OCI-LY7 (cell line): ENCODE results near the gene FCRL6. TPM values are rescaled to one million over a fixed set of nuclear protein-coding genes. Genes with fewer than 3 reads are reported as not detected.
A peak's percentile ranks its signal among the peaks of the same experiment; 100 is the strongest.

Experiments
- BruUV-seq: library from RNA; stranded (reverse); fragments of 400-500 nt; replicated peaks from 2 replicates; lab custom pipeline; 2021; lab: Mats Ljungman, UMichigan
- CTCF ChIA-PET: fragments of 300-600 bp; sonication (Branson Sonifier 250); formaldehyde crosslinking; loops from one replicate; lab custom pipeline; 2022; ENCODE audit warnings: antibody characterized with exemption; ENCODE audit not compliant: unreplicated experiment; lab: Charles Lee
- POLR2A ChIA-PET: fragments of 300-600 bp; sonication (Branson Sonifier 250); formaldehyde crosslinking; loops from one replicate; lab custom pipeline; 2022; ENCODE audit warnings: antibody characterized with exemption; lab: Charles Lee
- DNase-seq: peaks from one replicate; pipeline ENCODE4 v3.0.0-alpha.2; 2015; ENCODE audit warnings: low spot score
- H2AFZ ChIP-seq: fragments of 200-600 bp; sonication (generic), shearing (Covaris generic); 2 replicates; pipeline ENCODE4 v1.6.1; 2014; ENCODE audit warnings: mild to moderate bottlenecking, antibody characterized with exemption, low read length, moderate library complexity
- H3K27ac ChIP-seq: fragments of 200-600 bp; sonication (generic); 2 replicates; pipeline ENCODE4 v1.5.1; 2014; ENCODE audit warnings: mixed run types, low read depth, mild to moderate bottlenecking, moderate library complexity, low read length, inconsistent platforms; ENCODE audit not compliant: poor library complexity, severe bottlenecking
- H3K36me3 ChIP-seq: fragments of 200-600 bp; sonication (generic); 2 replicates; pipeline ENCODE4 v1.6.1; 2014; ENCODE audit warnings: mild to moderate bottlenecking, antibody characterized with exemption, low read length, moderate library complexity, mixed read lengths; ENCODE audit not compliant: insufficient read depth
- H3K4me1 ChIP-seq: fragments of 200-600 bp; sonication (generic); 2 replicates; pipeline ENCODE4 v1.5.1; 2014; ENCODE audit warnings: mild to moderate bottlenecking, low read length; ENCODE audit not compliant: insufficient read depth, poor library complexity, severe bottlenecking
- H3K4me2 ChIP-seq: fragments of 200-600 bp; sonication (generic); 2 replicates; pipeline ENCODE4 v1.6.1; 2014; ENCODE audit warnings: mild to moderate bottlenecking, low read length
- H3K4me3 ChIP-seq: fragments of 200-600 bp; sonication (generic); 2 replicates; pipeline ENCODE4 v1.5.1; 2014; ENCODE audit warnings: mild to moderate bottlenecking, low read depth, low read length; ENCODE audit not compliant: poor library complexity, severe bottlenecking
- H3K79me2 ChIP-seq: fragments of 200-600 bp; sonication (generic); 2 replicates; pipeline ENCODE4 v1.6.1; 2016; ENCODE audit warnings: low read depth, mild to moderate bottlenecking, low read length, moderate library complexity, mixed read lengths; ENCODE audit not compliant: insufficient read depth
- H3K9me2 ChIP-seq: fragments of 200-600 bp; sonication (generic); 2 replicates; pipeline ENCODE4 v1.6.1; 2016; ENCODE audit warnings: mild to moderate bottlenecking, low read length, mixed read lengths; ENCODE audit not compliant: insufficient read depth
- H3K9me3 ChIP-seq: fragments of 200-600 bp; sonication (generic); 2 replicates; pipeline ENCODE4 v1.6.1; 2014; ENCODE audit warnings: mild to moderate bottlenecking, mixed run types, low read length, mixed read lengths
- H4K20me1 ChIP-seq: fragments of 200-600 bp; sonication (generic); 2 replicates; pipeline ENCODE4 v1.6.1; 2014; ENCODE audit warnings: mild to moderate bottlenecking, antibody characterized with exemption, low read length, moderate library complexity, mixed read lengths; ENCODE audit not compliant: insufficient read depth
- EZH2phosphoT487 ChIP-seq: fragments of 200-600 bp; sonication (generic); IDR thresholded peaks from 2 replicates; pipeline ENCODE4 v1.6.1; 2018; ENCODE audit warnings: low read depth, borderline replicate concordance, mild to moderate bottlenecking, mixed run types, antibody characterized with exemption, low read length, moderate library complexity, mixed read lengths
- intact Hi-C: fragments of 100-400 bp; cut with micrococcal nuclease; formaldehyde crosslinking; loops from one replicate; pipeline ENCODE4 v1.10.0; 2022; ENCODE audit not compliant: unreplicated experiment
- total RNA-seq, 2 experiments: library from RNA; depleted of rRNA in 1 of 2; stranded (reverse); fragments of >200 nt in 1 of 2; shearing (Covaris generic) in 1 of 2; gene quantifications; 2 replicates each; pipeline ENCODE4 v1.2.3, GENCODE V29; 2014 to 2022
- TF ChIP-seq, protein P1 (sequence below): fragments of 200-600 bp; sonication (generic); conservative IDR thresholded peaks from 2 replicates; pipeline ENCODE4 v1.5.1; 2014; ENCODE audit warnings: mild to moderate bottlenecking, antibody characterized with exemption, low read length, moderate library complexity, mixed read lengths

FCRL6 gene
- total RNA-seq, 2 experiments from 2014 or later: not detected

DNA sequence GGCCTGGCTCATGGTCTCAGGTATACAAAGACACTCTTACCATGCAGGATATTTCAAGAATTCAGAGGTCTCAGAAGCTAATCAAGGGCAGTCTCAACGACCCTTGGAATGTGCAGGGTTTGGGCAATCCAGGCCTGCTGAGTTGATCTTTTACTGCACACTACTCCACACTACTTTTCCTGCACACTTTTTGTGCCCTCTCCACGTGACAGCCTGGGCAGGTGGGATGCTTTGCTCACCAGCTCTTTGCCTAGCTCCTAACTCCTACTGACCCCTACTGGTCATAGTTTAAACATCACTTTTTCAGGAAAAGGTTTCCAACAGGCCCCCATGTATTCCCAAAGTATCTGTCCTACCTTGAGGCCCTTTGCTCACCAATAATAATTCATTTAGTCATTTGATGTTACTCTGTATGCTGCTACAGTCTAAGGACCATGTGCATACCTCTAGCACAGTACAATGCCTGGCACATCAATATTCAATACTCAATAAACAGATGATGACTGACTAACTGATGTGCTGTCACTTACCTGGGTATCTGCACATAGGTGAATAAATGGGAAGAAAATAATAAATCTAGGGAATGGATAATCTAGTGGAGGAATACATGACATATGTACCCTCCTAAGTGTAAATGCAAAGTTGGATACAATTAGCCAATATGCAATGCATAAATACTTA lies 11.8 kb upstream of the FCRL6 start:
- no peak for TF ChIP-seq EZH2phosphoT487
- TF ChIP-seq, protein P1, sequence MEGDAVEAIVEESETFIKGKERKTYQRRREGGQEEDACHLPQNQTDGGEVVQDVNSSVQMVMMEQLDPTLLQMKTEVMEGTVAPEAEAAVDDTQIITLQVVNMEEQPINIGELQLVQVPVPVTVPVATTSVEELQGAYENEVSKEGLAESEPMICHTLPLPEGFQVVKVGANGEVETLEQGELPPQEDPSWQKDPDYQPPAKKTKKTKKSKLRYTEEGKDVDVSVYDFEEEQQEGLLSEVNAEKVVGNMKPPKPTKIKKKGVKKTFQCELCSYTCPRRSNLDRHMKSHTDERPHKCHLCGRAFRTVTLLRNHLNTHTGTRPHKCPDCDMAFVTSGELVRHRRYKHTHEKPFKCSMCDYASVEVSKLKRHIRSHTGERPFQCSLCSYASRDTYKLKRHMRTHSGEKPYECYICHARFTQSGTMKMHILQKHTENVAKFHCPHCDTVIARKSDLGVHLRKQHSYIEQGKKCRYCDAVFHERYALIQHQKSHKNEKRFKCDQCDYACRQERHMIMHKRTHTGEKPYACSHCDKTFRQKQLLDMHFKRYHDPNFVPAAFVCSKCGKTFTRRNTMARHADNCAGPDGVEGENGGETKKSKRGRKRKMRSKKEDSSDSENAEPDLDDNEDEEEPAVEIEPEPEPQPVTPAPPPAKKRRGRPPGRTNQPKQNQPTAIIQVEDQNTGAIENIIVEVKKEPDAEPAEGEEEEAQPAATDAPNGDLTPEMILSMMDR: peak; percentile 81
- no TSS peak for BruUV-seq
- Histone ChIP-seq H3K4me3 (no peak overlapping the region), H3K9me2 (no peaks in the 10 kb centered on the region), H4K20me1 (no peaks in the 10 kb centered on the region), H3K9me3 (no peaks in the 10 kb centered on the region), H3K4me2 (no peak overlapping the region), H3K27ac (no peak overlapping the region), H3K79me2 (no peaks in the 10 kb centered on the region), H3K36me3 (no peaks in the 10 kb centered on the region), H2AFZ (no peak overlapping the region), H3K4me1 (no peaks in the 10 kb centered on the region)
- CTCF ChIA-PET: no interaction called here
- intact Hi-C loops: no loop called here
- POLR2A ChIA-PET: no interaction called here
- DNase-seq: peak; percentile 21

DNA sequence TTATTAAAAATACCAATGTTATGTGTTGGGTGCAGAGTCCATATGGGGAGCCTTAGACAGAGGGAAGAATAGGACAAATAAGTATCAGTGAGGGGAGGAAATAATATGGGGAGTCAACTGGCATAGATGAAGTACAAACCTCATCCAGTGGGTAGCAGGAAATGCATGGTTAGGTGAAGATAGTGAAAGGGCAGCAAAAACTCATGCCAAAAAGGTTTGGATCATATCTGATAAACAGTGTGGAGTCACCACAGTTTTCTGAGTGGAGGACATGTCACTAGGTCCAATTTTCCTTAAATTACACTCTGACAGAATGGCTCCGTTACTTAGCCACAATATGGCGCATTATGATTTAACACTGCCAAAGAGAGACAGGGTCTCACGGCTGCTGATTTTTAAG lies 11.1 kb upstream of the FCRL6 start:
- H3K4me3 ChIP-seq: no peak overlapping the region
- no peaks in the 10 kb centered on the region for H4K20me1 ChIP-seq
- TF ChIP-seq, protein P1: no peak
- TF ChIP-seq EZH2phosphoT487: no peak
- no peaks in the 10 kb centered on the region for H3K36me3 ChIP-seq
- H3K4me1 ChIP-seq: no peaks in the 10 kb centered on the region
- no peak overlapping the region for H3K4me2 ChIP-seq
- CTCF ChIA-PET: no interaction called here
- intact Hi-C loops: no loop called here
- no peaks in the 10 kb centered on the region for H3K9me3 ChIP-seq
- H3K27ac ChIP-seq: no peak overlapping the region
- POLR2A ChIA-PET: no interaction called here
- no TSS peak for BruUV-seq
- DNase-seq: no peak
- H3K9me2 ChIP-seq: no peaks in the 10 kb centered on the region
- no peaks in the 10 kb centered on the region for H3K79me2 ChIP-seq
- H2AFZ ChIP-seq: no peak overlapping the region

DNA sequence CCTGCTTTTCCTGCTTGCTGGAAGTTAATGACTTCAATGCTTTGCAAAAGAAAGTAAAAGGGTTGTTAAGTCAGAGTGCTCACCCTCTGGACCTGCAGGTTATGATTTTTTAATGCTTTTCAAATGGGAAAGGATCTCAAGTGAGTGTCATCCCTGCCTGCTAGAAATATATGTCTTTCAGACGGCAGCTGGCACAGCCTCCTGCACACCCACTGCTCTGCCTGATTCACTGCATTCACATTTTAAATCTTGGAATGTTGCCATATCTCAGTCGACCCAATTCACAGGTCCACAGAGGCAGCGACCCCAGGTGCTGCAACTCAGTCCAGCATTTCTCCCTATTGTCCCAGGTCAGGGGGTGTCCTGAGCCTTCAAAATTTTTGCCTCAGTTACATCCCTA lies 10.7 kb upstream of the FCRL6 start:
- Histone ChIP-seq H3K27ac (no peak overlapping the region), H3K4me3 (no peak overlapping the region), H4K20me1 (no peaks in the 10 kb centered on the region), H3K36me3 (no peaks in the 10 kb centered on the region), H3K79me2 (no peaks in the 10 kb centered on the region), H3K4me1 (no peaks in the 10 kb centered on the region), H3K9me3 (no peaks in the 10 kb centered on the region), H3K4me2 (no peak overlapping the region), H3K9me2 (no peaks in the 10 kb centered on the region), H2AFZ (no peak overlapping the region)
- ChIA-PET POLR2A (no interaction called here), CTCF (no interaction called here)
- no peak for TF ChIP-seq EZH2phosphoT487
- TF ChIP-seq, protein P1: no peak
- no TSS peak for BruUV-seq
- no peak for DNase-seq
- intact Hi-C loops: no loop called here
